Colon (tissue), 2 donors: ENCODE measurements around the gene KCNH4.

Experiments used
- FAIRE-seq: peaks from 2 replicates; lab custom pipeline; 2012; peaks lifted over from hg19 to GRCh38; lab: Jason Lieb, UNC
- donor health status: control.
- donor health status: control.

The KCNH4 gene

GRCh38 chr17:42117397-42118125, 63.4 kb downstream of the KCNH4 start:
- no peak for FAIRE-seq

GRCh38 chr17:42116705-42117396, 64.1 kb downstream of the KCNH4 start:
- FAIRE-seq, result no peak

- FAIRE-seq, result no peak
Observed at GRCh38 chr17:42114118-42114517, 66.8 kb downstream of the KCNH4 start.

- FAIRE-seq, result no peak
Observed at GRCh38 chr17:42113293-42114069, 67.5 kb downstream of the KCNH4 start.

GRCh38 chr17:42112552-42113176, 68.3 kb downstream of the KCNH4 start, which contains the start of gene DHX58:
TSS of gene DHX58 (minus strand) at chr17:42112714. CDS start at chr17:42111892, 822 bp downstream.
- FAIRE-seq, result no peak

- FAIRE-seq, result no peak
Observed at GRCh38 chr17:42111871-42112551, 68.9 kb downstream of the KCNH4 start.

GRCh38 chr17:42111265-42111636, 69.7 kb downstream of the KCNH4 start:
- FAIRE-seq, result no peak

- no peak for FAIRE-seq
Observed at GRCh38 chr17:42110301-42111264, 70.4 kb downstream of the KCNH4 start.

- FAIRE-seq, result no peak
Observed at GRCh38 chr17:42109086-42109485, 71.9 kb downstream of the KCNH4 start.

GRCh38 chr17:42107597-42108576, 73.1 kb downstream of the KCNH4 start:
- FAIRE-seq, result no peak

- no peak for FAIRE-seq
Observed at GRCh38 chr17:42107124-42107523, 73.8 kb downstream of the KCNH4 start.
